Duodenal mucosa (tissue), 2 donors: Measurements from ENCODE around the gene SNX25.

ENCODE experiments used
- H3K27ac ChIP-seq: one replicate; pipeline ENCODE4 v1.7.0; 2013; ENCODE audit warnings: low read depth, low read length
- H3K27me3 ChIP-seq, 2 donors: one replicate each; pipeline ENCODE4 v1.7.0; 2013; ENCODE audit warnings: low read length in 2 of 2, control low read depth in 1 of 2; ENCODE audit not compliant: insufficient read depth in 2 of 2, control insufficient read depth in 1 of 2
- H3K36me3 ChIP-seq, 2 donors: one replicate each; pipeline ENCODE4 v1.7.0; 2013; ENCODE audit warnings: low read length in 2 of 2, control low read depth in 1 of 2; ENCODE audit not compliant: insufficient read depth in 2 of 2, control insufficient read depth in 1 of 2
- H3K4me1 ChIP-seq, 2 donors: one replicate each; pipeline ENCODE4 v1.7.0; 2013; ENCODE audit warnings: low read length in 2 of 2, control low read depth in 1 of 2; ENCODE audit not compliant: insufficient read depth in 2 of 2, control insufficient read depth in 1 of 2
- H3K4me3 ChIP-seq, 2 donors: one replicate each; pipeline ENCODE4 v1.7.0; 2013; ENCODE audit warnings: low read length in 2 of 2, low read depth in 1 of 2
- H3K9ac ChIP-seq, 2 donors: one replicate each; pipeline ENCODE4 v1.7.0; 2013; ENCODE audit warnings: low read length in 2 of 2, low read depth in 1 of 2
- H3K9me3 ChIP-seq, 2 donors: one replicate each; pipeline ENCODE4 v1.7.0; 2013; ENCODE audit warnings: low read length in 2 of 2, control low read depth in 1 of 2; ENCODE audit not compliant: control insufficient read depth in 1 of 2

SNX25 gene

DNA sequence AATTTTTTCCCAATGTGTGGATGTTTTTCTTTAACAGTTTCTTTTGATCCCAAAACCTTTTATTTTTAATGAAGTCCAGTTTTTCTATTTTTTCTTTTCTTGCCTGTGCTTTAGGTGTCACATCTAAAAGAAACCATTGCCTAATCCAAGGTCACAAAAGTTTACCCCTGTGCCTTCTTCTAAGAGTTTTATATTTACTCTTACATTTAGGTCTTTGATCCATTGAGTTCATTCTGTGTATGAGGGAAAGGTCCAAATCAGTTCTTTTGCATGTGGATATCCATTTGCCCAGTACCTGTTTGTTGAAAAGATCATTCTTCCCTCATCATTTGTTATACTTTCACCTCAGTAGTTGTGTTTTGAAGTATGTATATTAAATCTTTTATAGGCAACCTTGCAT, 173.4 kb downstream of the SNX25 start:
- H3K27me3 ChIP-seq = no peaks in the 10 kb centered on the region
- H3K36me3 ChIP-seq = no peaks in the 10 kb centered on the region
- no peak overlapping the region for H3K4me3 ChIP-seq
- H3K9me3 ChIP-seq = peaks cover 0 to 2% of the 10 kb centered on the region in 2 donors
- H3K4me1 ChIP-seq = no peaks in the 10 kb centered on the region
- H3K9ac ChIP-seq = no peak overlapping the region
- H3K27ac ChIP-seq = no peak overlapping the region

DNA sequence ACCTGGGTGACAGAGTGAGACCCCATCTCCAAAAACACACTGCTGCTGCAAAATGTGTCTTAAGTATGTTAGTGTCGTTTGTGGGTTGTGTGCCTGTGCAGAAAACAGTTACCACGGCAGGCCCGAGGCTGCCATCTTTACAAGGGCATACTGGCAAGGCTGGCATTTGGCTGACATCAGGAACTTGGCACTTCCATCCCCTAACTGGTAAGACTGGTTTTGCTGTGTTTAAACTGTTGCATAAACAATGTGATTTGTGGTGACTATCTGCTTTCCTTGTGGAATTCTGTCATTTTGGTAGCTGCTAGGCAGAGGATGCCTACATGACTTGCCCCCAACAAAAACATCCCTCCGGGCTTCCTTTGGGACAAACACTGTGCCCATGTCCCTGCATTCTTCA, 174.1 kb downstream of the SNX25 start:
- Histone ChIP-seq H3K27ac (no peak overlapping the region), H3K9me3 (peaks cover 0 to 2% of the 10 kb centered on the region in 2 donors), H3K27me3 (no peaks in the 10 kb centered on the region), H3K9ac (no peak overlapping the region), H3K4me3 (no peak overlapping the region), H3K36me3 (no peaks in the 10 kb centered on the region), H3K4me1 (no peaks in the 10 kb centered on the region)

DNA sequence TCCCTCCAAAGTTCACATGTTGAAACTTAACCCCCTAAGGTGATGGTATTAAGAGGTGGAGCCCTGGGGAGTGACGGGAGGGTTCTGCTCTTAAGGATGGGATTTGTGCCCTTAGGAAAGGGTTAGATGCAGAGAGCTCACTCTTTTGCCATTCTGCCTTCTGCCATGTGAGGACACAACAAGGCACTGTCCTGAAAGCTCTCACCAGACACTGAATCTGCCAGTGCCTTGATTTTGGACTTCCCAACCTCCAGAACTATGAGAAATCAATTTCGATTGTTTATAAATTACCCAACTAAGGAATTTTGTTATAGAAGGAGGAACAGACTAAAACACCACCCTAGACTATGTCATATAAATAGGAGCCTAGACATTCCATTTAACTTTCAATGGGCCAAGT, 174.7 kb downstream of the SNX25 start:
- Histone ChIP-seq H3K9ac (no peak overlapping the region), H3K27me3 (no peaks in the 10 kb centered on the region), H3K36me3 (no peaks in the 10 kb centered on the region), H3K4me3 (no peak overlapping the region), H3K4me1 (no peaks in the 10 kb centered on the region), H3K9me3 (peaks cover 0 to 2% of the 10 kb centered on the region in 2 donors), H3K27ac (no peak overlapping the region)

DNA sequence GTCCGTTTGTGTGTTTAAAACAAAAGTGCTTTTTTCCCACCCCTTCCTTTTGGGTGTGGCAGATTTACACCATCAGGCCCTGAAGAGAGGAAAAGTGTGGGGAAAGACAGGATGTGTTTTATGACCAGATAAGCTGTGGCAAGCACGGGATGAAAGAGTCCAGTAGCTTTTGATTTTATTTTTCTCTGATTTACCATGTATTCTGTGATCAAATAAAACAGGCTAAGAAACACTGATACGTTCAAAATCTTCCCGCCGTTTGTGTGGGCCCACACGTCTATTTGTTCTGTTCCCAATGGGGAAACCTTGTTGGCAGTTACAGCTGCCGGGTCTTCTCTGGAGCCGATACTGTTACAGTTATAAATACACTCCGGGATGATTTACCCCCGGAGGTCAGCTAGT, 175.5 kb downstream of the SNX25 start:
- peaks cover 0 to 2% of the 10 kb centered on the region in 2 donors for H3K9me3 ChIP-seq
- H3K4me1 ChIP-seq = no peaks in the 10 kb centered on the region
- no peak overlapping the region for H3K9ac ChIP-seq
- no peak overlapping the region for H3K27ac ChIP-seq
- H3K27me3 ChIP-seq = no peaks in the 10 kb centered on the region
- H3K4me3 ChIP-seq = no peak overlapping the region
- H3K36me3 ChIP-seq = no peaks in the 10 kb centered on the region

DNA sequence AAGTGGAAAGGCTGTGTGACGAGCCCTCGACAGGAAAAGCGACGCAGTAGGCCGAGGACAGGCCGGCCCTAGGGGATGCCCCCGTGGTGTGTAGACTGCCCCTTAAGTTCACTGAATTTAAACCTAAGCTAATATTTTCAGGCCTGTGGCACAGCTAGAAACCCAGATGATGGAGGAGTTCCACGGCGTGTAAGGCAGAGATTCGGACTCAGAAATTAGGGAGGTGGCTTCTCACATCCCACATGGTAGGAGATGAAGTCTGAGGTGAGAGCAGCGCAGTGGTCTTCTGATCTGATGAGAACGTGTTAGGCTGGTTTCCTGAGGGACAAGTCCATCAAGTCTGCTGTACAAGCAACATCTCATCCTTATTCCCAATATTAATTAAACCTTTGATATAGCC, 178.6 kb downstream of the SNX25 start:
- Histone ChIP-seq H3K9ac (no peak overlapping the region), H3K4me1 (no peaks in the 10 kb centered on the region), H3K36me3 (no peaks in the 10 kb centered on the region), H3K9me3 (no peaks in the 10 kb centered on the region), H3K4me3 (no peak overlapping the region), H3K27me3 (no peaks in the 10 kb centered on the region), H3K27ac (no peak overlapping the region)

DNA sequence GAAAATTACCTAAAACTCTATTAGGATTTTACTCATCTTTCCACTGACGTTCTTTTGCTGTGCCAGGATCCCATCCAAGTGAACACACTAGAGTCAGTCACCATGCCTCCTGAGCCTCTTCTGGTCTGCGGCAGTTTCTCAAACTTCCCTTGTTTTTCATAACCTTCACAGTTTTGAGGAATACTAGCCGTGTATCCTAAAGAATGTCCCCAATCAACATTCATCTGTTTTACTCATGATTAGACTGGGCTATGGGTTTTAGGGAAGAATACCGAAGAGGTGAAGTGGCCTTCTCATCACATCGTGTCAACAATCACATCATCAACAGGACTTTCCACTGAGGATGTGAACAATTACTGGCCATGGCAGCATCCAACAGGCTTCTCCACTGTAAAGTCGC, 181.5 kb downstream of the SNX25 start:
- Histone ChIP-seq H3K9ac (no peak overlapping the region), H3K4me3 (no peak overlapping the region), H3K36me3 (no peaks in the 10 kb centered on the region), H3K27ac (no peak overlapping the region), H3K9me3 (no peaks in the 10 kb centered on the region), H3K4me1 (peaks cover 6 to 7% of the 10 kb centered on the region in 2 donors), H3K27me3 (no peaks in the 10 kb centered on the region)

DNA sequence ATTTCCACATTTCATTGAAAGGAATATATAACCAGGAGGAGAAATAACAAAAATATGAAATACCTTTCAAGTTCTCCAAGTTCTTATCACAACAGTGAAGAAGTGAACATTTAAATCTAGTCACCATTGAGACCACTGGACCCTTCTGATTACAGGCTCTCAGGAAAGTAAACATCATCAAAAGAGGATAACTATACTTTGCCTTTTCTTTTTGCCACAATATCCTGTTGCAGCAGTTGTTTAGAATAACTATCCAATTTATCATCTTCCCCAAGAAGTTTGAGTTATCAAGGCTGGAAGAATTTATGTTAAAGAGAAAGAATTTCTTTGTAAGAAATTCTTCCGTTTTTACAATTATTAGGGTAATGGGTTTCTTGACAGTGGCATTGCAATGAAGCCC, 182.8 kb downstream of the SNX25 start:
- H3K27me3 ChIP-seq = no peaks in the 10 kb centered on the region
- no peaks in the 10 kb centered on the region for H3K9me3 ChIP-seq
- no peak overlapping the region for H3K27ac ChIP-seq
- H3K4me1 ChIP-seq = peaks cover 6 to 10% of the 10 kb centered on the region in 2 donors
- H3K9ac ChIP-seq = no peak overlapping the region
- H3K36me3 ChIP-seq = no peaks in the 10 kb centered on the region
- no peak overlapping the region for H3K4me3 ChIP-seq

DNA sequence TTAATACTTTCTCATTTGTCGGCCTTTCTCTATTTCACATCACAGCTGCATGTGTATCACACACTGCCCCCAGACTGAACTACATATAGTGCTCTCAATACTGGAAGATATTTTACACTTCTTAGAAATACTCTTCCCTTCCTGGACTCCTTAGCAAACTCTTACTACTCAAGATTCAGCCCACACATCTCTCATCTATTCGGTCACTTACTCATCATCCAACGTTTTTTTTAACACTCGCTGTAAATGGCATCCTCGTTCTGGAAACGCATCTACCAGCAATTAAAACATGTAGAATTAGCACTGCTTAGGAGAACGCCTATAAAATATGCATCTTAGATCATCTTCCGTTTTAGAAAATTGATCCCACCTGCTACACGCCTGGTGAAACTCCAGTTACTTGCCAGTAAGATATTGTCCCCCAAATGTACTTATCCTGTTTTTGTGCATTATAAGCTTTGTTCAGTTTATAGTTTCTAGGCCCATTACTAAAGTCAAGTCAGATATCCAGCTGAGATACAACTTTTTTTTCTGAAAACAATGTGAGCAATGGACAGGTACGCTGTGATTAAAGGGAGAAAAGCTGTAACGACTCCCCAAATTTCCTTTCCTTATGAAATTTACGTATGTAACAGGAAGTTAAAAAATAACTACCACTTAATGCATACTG, 185.3 kb downstream of the SNX25 start:
- Histone ChIP-seq H3K36me3 (no peaks in the 10 kb centered on the region), H3K27me3 (no peaks in the 10 kb centered on the region), H3K4me1 (peaks cover 13 to 15% of the 10 kb centered on the region in 2 donors), H3K9ac (peak overlapping the region; percentile 88 to 95), H3K27ac (no peak overlapping the region), H3K9me3 (no peaks in the 10 kb centered on the region), H3K4me3 (peak overlapping the region; percentile 59 to 65)

DNA sequence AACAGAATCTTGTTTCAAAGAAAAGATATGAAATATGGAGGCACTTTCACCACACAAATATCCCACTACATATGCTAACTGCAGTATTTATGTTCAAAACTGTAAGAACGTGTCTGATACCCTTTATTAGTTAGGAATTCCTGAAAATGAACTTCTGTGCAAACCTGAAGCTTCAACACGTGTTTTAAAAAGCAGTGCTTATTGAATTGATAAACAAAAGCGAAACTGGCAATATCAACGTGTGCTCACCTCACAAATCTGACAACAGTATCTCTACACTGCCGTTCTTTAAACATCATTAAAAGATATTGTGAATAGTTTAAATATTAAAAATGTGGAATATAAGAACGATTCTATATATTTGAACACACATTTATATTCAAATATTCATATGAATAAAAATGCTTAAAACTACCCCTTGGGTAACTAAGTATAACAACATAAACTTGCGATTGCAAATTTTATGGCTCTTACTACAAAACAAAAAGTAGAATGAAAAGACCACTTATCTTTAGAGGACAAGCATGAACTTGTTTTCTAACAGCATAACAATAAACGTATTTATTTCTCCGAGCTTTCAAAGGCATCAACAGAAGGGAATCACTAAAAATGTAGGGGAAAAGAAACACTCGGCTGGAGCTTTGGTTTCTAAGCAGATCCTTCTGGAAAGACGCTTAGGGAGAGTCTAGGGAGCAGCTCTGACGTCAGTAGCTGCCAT, 186.0 kb downstream of the SNX25 start, which contains the start of gene LRP2BP:
LRP2BP (minus strand) TSS at position 687 of the 718 bp plus-strand sequence. CDS start 17,738 bp downstream, outside the sequence.
- H3K4me1 ChIP-seq = peaks cover 13 to 15% of the 10 kb centered on the region in 2 donors
- peak within 1 kb of the TSS; percentile 100 for H3K27ac ChIP-seq
- H3K9ac ChIP-seq = peak within 1 kb of the TSS; percentile 88 to 95
- no peaks in the 10 kb centered on the region for H3K27me3 ChIP-seq
- H3K36me3 ChIP-seq = peaks cover 0 to 6% of the 10 kb centered on the region in 2 donors
- H3K4me3 ChIP-seq = peak within 1 kb of the TSS; percentile 86 to 92
- no peaks in the 10 kb centered on the region for H3K9me3 ChIP-seq

DNA sequence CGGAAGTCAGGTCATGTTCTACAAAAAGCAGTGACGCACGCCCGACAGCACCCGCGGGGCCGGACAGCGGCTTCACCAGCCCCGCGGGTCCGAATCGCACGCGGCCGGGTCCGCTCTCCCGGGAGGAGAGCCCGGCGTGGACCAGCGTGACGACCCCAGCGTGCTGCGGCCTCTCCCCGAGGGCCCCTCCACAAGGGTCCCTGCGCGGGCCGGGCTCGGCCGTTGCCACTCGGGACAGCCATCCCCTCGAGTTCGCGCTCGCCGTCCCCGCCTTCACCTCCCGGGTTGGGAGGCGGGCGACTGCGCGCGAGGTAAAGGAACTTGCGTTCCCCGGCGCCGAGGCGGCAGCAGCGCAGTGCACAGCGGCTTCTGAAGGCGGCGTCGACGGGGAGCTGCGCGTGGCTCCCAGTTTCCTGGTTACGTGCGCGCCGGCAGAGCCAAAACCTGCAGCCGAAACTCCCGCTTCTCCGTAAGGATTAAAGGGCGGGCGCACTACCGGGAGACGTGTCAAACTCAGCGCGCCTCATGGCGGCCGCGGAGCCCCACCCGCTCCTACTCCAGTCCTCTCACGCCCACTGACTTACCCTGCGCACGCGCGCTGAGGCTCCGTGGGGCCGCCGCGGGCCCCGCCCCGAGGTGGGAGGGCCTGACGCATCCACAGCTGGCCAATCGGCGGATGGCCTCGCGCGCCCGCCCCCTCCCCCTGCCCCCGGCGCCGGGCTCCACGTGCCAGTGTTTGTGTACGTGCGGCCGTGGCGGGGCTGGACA, 186.7 kb downstream of the SNX25 start:
- H3K9me3 ChIP-seq = no peaks in the 10 kb centered on the region
- peaks cover under 1 to 10% of the 10 kb centered on the region in 2 donors for H3K36me3 ChIP-seq
- H3K27ac ChIP-seq = peak overlapping the region; percentile 100
- H3K4me1 ChIP-seq = peaks cover 13 to 15% of the 10 kb centered on the region in 2 donors
- H3K9ac ChIP-seq = peak overlapping the region; percentile 88 to 95
- no peaks in the 10 kb centered on the region for H3K27me3 ChIP-seq
- peak overlapping the region; percentile 86 to 92 for H3K4me3 ChIP-seq
